Measurements from ENCODE around the gene RNF4. TPM values are rescaled to one million over a fixed set of nuclear protein-coding genes. Genes with fewer than 3 reads are reported as not detected.

The RNF4 gene
- total RNA-seq, 1 experiment from 2014 or later: 113 TPM

GRCh38 chr4:2515830-2516550, 47.1 kb downstream of the RNF4 start:
- ChIA-PET POLR2A (ENCODE audit: low non-redundant PET) (no interaction called here), CTCF (no interaction called here)
- H3K4me3 ChIP-seq (ENCODE audit: low read depth, low read length, poor library complexity, severe bottlenecking): no peak overlapping the region
- H3K9me3 ChIP-seq (ENCODE audit: low read depth, low read length, poor library complexity, severe bottlenecking): no peaks in the 10 kb centered on the region
- H3K27ac ChIP-seq (ENCODE audit: low read depth, low read length, poor library complexity, severe bottlenecking): peak overlapping the region; percentile 37
- TF ChIP-seq CTCF (conservative IDR thresholded peaks at IDR 0.05; ENCODE audit: low read depth, low read length) (no peak), EZH2 (IDR thresholded peaks at IDR 0.05; ENCODE audit: borderline replicate concordance, low read depth, low read length, poor library complexity, severe bottlenecking) (no peak)
- DNase-seq (ENCODE audit: low spot score): no peak
- H3K36me3 ChIP-seq (ENCODE audit: insufficient read depth, low read length, poor library complexity, severe bottlenecking): peaks cover 32% of the 10 kb centered on the region
- H3K27me3 ChIP-seq (replicated peaks; ENCODE audit: insufficient read depth, low read depth, low read length, poor library complexity): no peaks in the 10 kb centered on the region
- no TSS peak for BruUV-seq (replicated peaks)
- no peaks in the 10 kb centered on the region for H3K4me1 ChIP-seq (ENCODE audit: insufficient read depth, low read length, poor library complexity, severe bottlenecking)
- intact Hi-C loops (cut with micrococcal nuclease; ENCODE audit: unreplicated experiment): no loop called here

GRCh38 chr4:2516635-2517034, 47.7 kb downstream of the RNF4 start:
- Histone ChIP-seq H3K36me3 (ENCODE audit: insufficient read depth, low read length, poor library complexity, severe bottlenecking) (peaks cover 30% of the 10 kb centered on the region), H3K27ac (ENCODE audit: low read depth, low read length, poor library complexity, severe bottlenecking) (no peak overlapping the region), H3K4me1 (ENCODE audit: insufficient read depth, low read length, poor library complexity, severe bottlenecking) (no peaks in the 10 kb centered on the region), H3K27me3 (replicated peaks; ENCODE audit: insufficient read depth, low read depth, low read length, poor library complexity) (no peaks in the 10 kb centered on the region), H3K9me3 (ENCODE audit: low read depth, low read length, poor library complexity, severe bottlenecking) (no peaks in the 10 kb centered on the region), H3K4me3 (ENCODE audit: low read depth, low read length, poor library complexity, severe bottlenecking) (no peak overlapping the region)
- intact Hi-C loops (cut with micrococcal nuclease; ENCODE audit: unreplicated experiment): no loop called here
- no peak for TF ChIP-seq EZH2 (IDR thresholded peaks at IDR 0.05; ENCODE audit: borderline replicate concordance, low read depth, low read length, poor library complexity, severe bottlenecking)
- no peak for TF ChIP-seq CTCF (conservative IDR thresholded peaks at IDR 0.05; ENCODE audit: low read depth, low read length)
- no peak for DNase-seq (ENCODE audit: low spot score)
- ChIA-PET POLR2A (ENCODE audit: low non-redundant PET) (no interaction called here), CTCF (no interaction called here)
- no TSS peak for BruUV-seq (replicated peaks)

- intact Hi-C loops (cut with micrococcal nuclease; ENCODE audit: unreplicated experiment): loop anchor here (10.0 kb wide), 1 partner anchor 292 kb away; no protein-coding TSS in a partner anchor
- H3K4me1 ChIP-seq (ENCODE audit: insufficient read depth, low read length, poor library complexity, severe bottlenecking): no peaks in the 10 kb centered on the region
- CTCF ChIA-PET: interaction anchor here (0.6 kb wide), 1 partner anchor 44 kb away, joined by 3 read pairs; no protein-coding TSS in a partner anchor
These were observed 57.7 kb downstream of the RNF4 start for GRCh38 chr4:2526559-2526958.

More at GRCh38 chr4:2526559-2526958, 57.7 kb downstream of the RNF4 start:
- Histone ChIP-seq H3K9me3 (ENCODE audit: low read depth, low read length, poor library complexity, severe bottlenecking) (no peaks in the 10 kb centered on the region), H3K4me3 (ENCODE audit: low read depth, low read length, poor library complexity, severe bottlenecking) (no peak overlapping the region), H3K36me3 (ENCODE audit: insufficient read depth, low read length, poor library complexity, severe bottlenecking) (no peaks in the 10 kb centered on the region), H3K27me3 (replicated peaks; ENCODE audit: insufficient read depth, low read depth, low read length, poor library complexity) (no peaks in the 10 kb centered on the region), H3K27ac (ENCODE audit: low read depth, low read length, poor library complexity, severe bottlenecking) (no peak overlapping the region)
- POLR2A ChIA-PET (ENCODE audit: low non-redundant PET): no interaction called here
- no peak for DNase-seq (ENCODE audit: low spot score)
- no peak for TF ChIP-seq EZH2 (IDR thresholded peaks at IDR 0.05; ENCODE audit: borderline replicate concordance, low read depth, low read length, poor library complexity, severe bottlenecking)
- 0 out of 2 replicates have a peak, but pooled peaks have one; percentile 11 for TF ChIP-seq CTCF (conservative IDR thresholded peaks at IDR 0.05; ENCODE audit: low read depth, low read length)
- no TSS peak for BruUV-seq (replicated peaks)
